Neural cell (in vitro differentiated cells): ENCODE data around the gene WNT7A.

ENCODE experiments used
- EZH2 ChIP-seq: fragments of 200-600, 300-800 bp; shearing (Covaris generic), sonication (generic); IDR thresholded peaks from 2 replicates; pipeline ENCODE4 v1.6.1; 2014; ENCODE audit warnings: antibody characterized with exemption, low read length, borderline replicate concordance, mild to moderate bottlenecking; ENCODE audit not compliant: insufficient read depth, poor library complexity, severe bottlenecking
- MXI1 ChIP-seq: fragments of 450-650 bp; conservative IDR thresholded peaks from 2 replicates; pipeline ENCODE4 v1.6.1; 2014; ENCODE audit warnings: antibody characterized with exemption, mild to moderate bottlenecking; ENCODE audit not compliant: poor library complexity, severe bottlenecking
- POLR2AphosphoS5 ChIP-seq: IDR thresholded peaks from 2 replicates; pipeline ENCODE4 v1.6.1; 2012
- RAD21 ChIP-seq: fragments of 450-650 bp; conservative IDR thresholded peaks from 2 replicates; pipeline ENCODE4 v1.6.1; 2014; ENCODE audit warnings: antibody characterized with exemption, mild to moderate bottlenecking, moderate library complexity
- TAF1 ChIP-seq: IDR thresholded peaks from 2 replicates; pipeline ENCODE4 v1.6.1; 2012; ENCODE audit warnings: low read depth

DNA sequence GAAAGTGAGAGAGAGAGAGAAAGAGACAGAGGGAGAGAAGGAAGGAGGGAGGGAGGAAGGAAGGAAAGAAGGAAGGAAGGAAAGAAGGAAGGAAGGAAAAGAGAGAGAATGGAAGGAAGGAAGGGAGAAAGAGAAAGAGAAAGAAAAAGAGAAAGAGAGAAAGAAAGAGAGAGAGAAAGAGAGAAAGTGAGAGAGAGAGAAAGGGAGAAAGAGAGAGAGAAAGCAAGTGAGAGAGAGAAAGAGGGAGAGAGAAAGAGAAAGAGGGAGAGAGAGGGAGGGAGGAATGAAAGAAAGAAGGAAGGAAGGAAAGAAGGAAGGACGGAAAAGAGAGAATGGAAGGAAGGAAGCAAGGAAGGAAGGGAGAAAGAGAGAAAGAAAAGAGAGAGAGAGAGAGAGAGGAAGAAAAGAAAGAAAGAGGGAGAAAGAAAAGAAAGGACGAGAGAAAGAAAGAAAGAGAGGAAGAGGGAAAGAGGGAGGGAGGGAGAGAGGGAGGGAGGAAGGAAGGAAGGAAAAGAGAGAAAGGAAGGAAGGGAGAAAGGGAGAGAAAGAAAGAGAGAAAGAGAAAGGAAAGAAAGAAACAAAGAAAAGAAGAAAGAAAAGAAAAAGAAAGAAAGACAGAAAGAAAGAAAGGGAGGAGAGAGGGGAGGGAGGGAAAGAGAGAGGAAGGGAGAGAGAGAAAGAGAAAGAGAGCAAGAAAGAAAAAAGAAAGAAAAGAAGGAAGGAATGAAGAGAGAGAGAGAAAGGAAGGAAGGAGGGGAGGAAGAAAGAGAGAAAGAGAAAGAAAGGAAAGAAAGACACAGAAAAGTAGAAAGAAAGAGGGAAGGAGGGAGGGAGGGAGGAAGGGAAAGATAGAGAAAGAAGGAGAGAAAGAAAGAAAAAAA lies 10.8 kb downstream of the WNT7A start:
- TF ChIP-seq MXI1 (no peak), TAF1 (no peak), POLR2AphosphoS5 (no peak), RAD21 (no peak), EZH2 (no peak)
